ENCODE results near the gene CD151. TPM values are rescaled to one million over a fixed set of nuclear protein-coding genes. Genes with fewer than 3 reads are reported as not detected.
A peak's percentile ranks its signal among the peaks of the same experiment; 100 is the strongest.

Gene CD151
- total RNA-seq, 2 donors from 2014 or later = 371 to 396 TPM

DNA sequence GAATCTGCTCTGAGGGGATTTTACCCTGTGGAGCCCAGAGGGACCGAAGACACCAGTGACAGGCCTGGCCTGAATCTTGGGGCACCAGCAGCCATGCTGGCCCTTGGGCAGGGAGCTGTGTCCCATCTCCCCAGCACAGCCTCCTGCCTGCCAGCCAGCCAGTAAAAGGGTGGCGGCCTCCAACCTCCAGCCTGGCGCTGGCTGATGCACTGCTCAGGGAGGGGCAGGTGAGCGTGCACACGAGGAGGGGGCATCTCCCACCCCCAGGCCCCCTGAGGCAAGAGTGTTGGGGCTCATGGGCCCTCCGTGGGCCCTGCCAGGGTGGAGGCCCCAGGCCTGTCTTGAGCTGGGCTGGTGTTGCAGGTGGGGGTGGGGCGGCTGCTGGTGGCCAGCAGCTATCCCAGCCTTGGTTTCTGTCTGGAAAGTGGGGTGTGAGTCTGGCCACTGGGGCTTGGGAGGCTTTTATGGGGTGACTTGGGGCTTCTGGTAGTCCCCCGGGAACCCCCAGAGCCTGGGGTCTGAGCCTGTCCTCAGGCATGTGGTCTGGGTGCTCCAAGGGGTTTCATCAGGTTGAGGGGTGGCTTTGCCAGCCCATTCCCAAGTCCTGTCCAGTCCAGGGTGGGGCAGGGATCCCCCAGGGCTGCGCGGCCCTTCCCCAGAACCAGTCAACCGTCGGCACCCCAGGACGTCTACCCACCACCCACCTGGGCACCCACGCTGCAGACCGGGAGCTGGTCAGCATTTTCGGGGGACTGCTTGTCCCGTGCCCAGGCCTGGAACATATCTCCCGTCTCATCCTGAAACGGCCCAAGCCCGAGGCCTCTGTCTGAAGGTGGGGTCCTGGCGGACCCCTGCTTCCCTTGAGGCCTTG lies 27.7 kb downstream of the CD151 start:
- no peak overlapping the region for H3K27ac ChIP-seq
- peaks cover 12% of the 10 kb centered on the region for H3K4me1 ChIP-seq
- H3K36me3 ChIP-seq = no peaks in the 10 kb centered on the region
- intact Hi-C loops (cut with DNase I) = no loop called here
- peaks cover 21% of the 10 kb centered on the region for H3K27me3 ChIP-seq
- no peak overlapping the region for H3K4me3 ChIP-seq
- no peaks in the 10 kb centered on the region for H3K9me3 ChIP-seq
- TF ChIP-seq, protein P1, sequence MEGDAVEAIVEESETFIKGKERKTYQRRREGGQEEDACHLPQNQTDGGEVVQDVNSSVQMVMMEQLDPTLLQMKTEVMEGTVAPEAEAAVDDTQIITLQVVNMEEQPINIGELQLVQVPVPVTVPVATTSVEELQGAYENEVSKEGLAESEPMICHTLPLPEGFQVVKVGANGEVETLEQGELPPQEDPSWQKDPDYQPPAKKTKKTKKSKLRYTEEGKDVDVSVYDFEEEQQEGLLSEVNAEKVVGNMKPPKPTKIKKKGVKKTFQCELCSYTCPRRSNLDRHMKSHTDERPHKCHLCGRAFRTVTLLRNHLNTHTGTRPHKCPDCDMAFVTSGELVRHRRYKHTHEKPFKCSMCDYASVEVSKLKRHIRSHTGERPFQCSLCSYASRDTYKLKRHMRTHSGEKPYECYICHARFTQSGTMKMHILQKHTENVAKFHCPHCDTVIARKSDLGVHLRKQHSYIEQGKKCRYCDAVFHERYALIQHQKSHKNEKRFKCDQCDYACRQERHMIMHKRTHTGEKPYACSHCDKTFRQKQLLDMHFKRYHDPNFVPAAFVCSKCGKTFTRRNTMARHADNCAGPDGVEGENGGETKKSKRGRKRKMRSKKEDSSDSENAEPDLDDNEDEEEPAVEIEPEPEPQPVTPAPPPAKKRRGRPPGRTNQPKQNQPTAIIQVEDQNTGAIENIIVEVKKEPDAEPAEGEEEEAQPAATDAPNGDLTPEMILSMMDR (IDR thresholded peaks at IDR 0.05) = no peak
- H3K9ac ChIP-seq (ENCODE audit: low read depth in 2 of 2, low read length in 2 of 2) = peak overlapping the region in 1 of 2 donors; percentile 39
- DNase-seq = no peak

DNA sequence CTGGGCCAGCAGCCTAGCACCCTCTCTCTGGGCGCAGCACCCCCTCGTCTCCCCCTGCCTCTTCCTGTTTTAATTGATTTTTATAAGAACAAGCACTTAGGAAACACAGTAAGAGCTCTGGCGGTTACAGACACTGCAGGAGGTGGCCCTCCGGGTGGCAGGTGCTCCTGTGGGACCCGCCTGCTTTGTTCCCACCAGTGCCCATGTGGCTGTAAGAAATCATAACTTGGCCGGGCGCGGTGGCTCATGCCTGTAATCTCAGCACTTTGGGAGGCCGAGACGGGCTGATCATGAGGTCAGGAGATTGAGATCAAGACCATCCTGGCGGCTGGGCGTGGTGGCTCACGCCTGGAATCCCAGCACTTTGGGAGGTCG lies 28.3 kb downstream of the CD151 start:
- Histone ChIP-seq H3K9me3 (no peaks in the 10 kb centered on the region), H3K36me3 (no peaks in the 10 kb centered on the region), H3K4me1 (peaks cover 12% of the 10 kb centered on the region), H3K9ac (ENCODE audit: low read depth in 2 of 2, low read length in 2 of 2) (no peak overlapping the region), H3K27me3 (peaks cover 21% of the 10 kb centered on the region), H3K27ac (no peak overlapping the region), H3K4me3 (no peak overlapping the region)
- TF ChIP-seq, protein P1 (IDR thresholded peaks at IDR 0.05) = no peak
- DNase-seq = no peak
- intact Hi-C loops (cut with DNase I) = no loop called here

DNA sequence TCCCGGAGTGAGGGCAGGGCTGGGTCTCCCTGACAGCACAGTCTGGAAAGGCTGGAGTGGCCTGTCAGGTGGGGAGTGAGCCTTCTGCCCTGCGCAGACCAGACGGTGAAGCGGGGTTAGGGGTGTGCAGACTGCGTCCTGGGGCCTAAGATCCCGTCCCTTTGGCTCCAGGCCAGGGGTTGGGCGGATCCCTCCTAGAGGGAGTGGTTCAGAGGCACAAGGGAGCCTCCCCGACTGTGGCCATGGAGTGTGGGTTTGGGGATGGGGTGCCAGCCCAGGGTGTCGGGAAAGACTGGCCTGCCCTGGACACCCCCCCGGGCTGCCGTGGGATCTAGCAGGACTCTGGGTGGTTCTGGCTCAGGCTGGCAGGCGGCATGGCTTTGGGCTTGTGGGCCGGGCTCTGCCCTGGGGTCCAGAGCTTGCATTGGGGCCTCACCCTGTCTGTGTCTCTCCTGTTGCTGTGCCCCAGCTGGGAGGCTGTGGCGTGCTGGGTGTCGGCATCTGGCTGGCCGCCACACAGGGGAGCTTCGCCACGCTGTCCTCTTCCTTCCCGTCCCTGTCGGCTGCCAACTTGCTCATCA lies 29.4 kb downstream of the CD151 start:
- Histone ChIP-seq H3K4me3 (no peak overlapping the region), H3K9ac (ENCODE audit: low read depth in 2 of 2, low read length in 2 of 2) (no peak overlapping the region), H3K36me3 (no peaks in the 10 kb centered on the region), H3K9me3 (no peaks in the 10 kb centered on the region), H3K27ac (no peak overlapping the region), H3K4me1 (peaks cover 12% of the 10 kb centered on the region), H3K27me3 (peaks cover 21% of the 10 kb centered on the region)
- DNase-seq = peak; percentile 63
- intact Hi-C loops (cut with DNase I) = no loop called here
- TF ChIP-seq, protein P1 (IDR thresholded peaks at IDR 0.05) = no peak

DNA sequence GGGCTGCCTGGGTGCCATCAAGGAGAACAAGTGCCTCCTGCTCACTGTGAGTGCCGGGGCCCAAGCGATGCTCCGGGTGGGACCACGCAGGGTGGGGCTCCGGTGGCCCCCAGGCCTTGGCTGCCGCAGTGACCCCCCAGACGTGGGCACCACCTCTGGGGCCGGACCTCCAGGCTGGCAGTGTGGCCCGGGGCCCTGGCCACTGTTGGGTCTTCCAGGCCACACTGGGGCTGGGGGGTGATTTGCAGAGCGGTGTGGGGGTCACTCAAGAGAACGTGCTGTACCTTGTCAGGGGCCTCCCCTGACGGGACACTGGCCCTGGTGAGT lies 29.9 kb downstream of the CD151 start:
- Histone ChIP-seq H3K36me3 (no peaks in the 10 kb centered on the region), H3K27me3 (peaks cover 21% of the 10 kb centered on the region), H3K9ac (ENCODE audit: low read depth in 2 of 2, low read length in 2 of 2) (no peak overlapping the region), H3K9me3 (no peaks in the 10 kb centered on the region), H3K27ac (no peak overlapping the region), H3K4me1 (peaks cover 12% of the 10 kb centered on the region), H3K4me3 (no peak overlapping the region)
- intact Hi-C loops (cut with DNase I) = no loop called here
- TF ChIP-seq, protein P1 (IDR thresholded peaks at IDR 0.05) = no peak
- DNase-seq = no peak

DNA sequence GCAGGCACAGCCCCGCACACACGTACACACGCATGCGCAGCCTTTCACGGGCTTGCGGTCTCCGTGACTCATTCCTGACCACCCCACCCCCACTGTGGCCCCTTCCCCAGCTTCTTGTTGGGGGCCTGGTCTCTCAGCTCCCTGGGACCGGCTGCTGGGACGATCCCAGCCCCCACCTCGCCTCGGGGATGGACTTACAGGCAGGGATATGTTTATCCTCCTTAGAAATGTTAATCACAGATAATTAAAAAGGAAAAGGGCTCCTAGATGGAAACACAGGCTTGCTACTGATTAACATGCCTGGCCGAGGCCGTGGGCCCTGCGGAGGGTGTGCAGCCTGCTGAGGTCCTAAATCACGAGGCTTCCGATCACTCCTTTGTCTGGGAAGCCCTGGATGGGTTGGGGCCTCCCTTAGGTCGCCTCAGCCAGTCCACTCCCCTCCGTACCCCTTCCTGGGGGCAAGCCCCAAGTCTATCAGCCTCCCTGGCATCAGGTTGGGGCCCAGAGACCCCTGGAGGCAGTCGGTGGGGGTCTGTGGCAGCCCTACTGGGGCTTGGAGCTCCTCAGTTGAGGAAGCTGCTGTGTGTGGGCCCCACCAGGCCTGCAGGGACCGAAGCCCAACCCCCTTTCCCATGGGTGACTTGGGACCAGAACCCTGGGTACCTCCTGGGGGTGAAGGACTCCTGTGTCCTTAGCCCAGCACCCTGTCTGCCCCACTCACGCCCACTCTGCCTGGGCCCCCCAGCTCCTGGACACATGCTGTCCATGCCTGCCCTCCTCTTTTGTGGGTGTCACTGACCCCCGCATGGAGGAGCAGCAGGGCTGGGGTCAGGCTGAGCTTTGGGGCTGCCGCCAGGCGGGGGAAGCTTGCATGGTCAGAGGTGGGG lies 30.5 kb downstream of the CD151 start:
- TF ChIP-seq, protein P1 (IDR thresholded peaks at IDR 0.05) = no peak
- intact Hi-C loops (cut with DNase I) = no loop called here
- Histone ChIP-seq H3K36me3 (no peaks in the 10 kb centered on the region), H3K27me3 (peaks cover 21% of the 10 kb centered on the region), H3K27ac (no peak overlapping the region), H3K4me3 (no peak overlapping the region), H3K4me1 (peaks cover 12% of the 10 kb centered on the region), H3K9me3 (no peaks in the 10 kb centered on the region), H3K9ac (ENCODE audit: low read depth in 2 of 2, low read length in 2 of 2) (no peak overlapping the region)
- no peak for DNase-seq
